OCI-LY3 (cell line): Measurements from ENCODE around the gene TMEM187.
"Not testable (repeated sequence)": the region's sequence is repeated elsewhere in the genome, so short reads cannot be mapped to it uniquely, and the experiment has no call there.

ENCODE experiments used
- H2AFZ ChIP-seq: fragments of 200-600, 300-600 bp; shearing (Covaris generic); 2 replicates; pipeline ENCODE4 v1.6.0; 2014; ENCODE audit warnings: antibody characterized with exemption, low read depth, low read length
- H3K27ac ChIP-seq: fragments of 200-600, 300-600 bp; sonication (generic); 2 replicates; pipeline ENCODE4 v1.5.1; 2014; ENCODE audit warnings: mild to moderate bottlenecking, low read length, moderate library complexity, mixed read lengths
- H3K27me3 ChIP-seq: fragments of 200-600, 300-600 bp; sonication (generic); 2 replicates; pipeline ENCODE4 v1.6.1; 2014; ENCODE audit warnings: low read depth, low read length, mixed read lengths
- H3K36me3 ChIP-seq: fragments of 200-600, 300-600 bp; sonication (generic); replicated peaks from 2 replicates; pipeline ENCODE3; 2014; ENCODE audit warnings: low read depth, low read length, mixed read lengths
- H3K4me1 ChIP-seq: fragments of 300-600, 200-600 bp; sonication (generic); 2 replicates; pipeline ENCODE4 v1.6.1; 2014; ENCODE audit warnings: low read length, mixed read lengths
- H3K4me2 ChIP-seq: fragments of 200-600, 300-600 bp; sonication (generic); 2 replicates; pipeline ENCODE4 v1.6.1; 2014; ENCODE audit warnings: low read length, mixed read lengths
- H3K4me3 ChIP-seq: fragments of 300-600, 200-600 bp; sonication (generic); 2 replicates; pipeline ENCODE4 v1.5.1; 2014; ENCODE audit warnings: antibody characterized with exemption, mild to moderate bottlenecking, low read length, moderate library complexity
- H3K79me2 ChIP-seq: fragments of 300-600, 200-600 bp; shearing (Covaris generic); 2 replicates; pipeline ENCODE4 v1.6.1; 2014; ENCODE audit warnings: mild to moderate bottlenecking, low read length, mixed read lengths
- H3K9ac ChIP-seq: fragments of 300-600, 200-600 bp; shearing (Covaris generic); 2 replicates; pipeline ENCODE4 v1.6.0; 2014; ENCODE audit warnings: mild to moderate bottlenecking, low read length, moderate library complexity
- H3K9me3 ChIP-seq: fragments of 200-600, 300-600 bp; shearing (Covaris generic); 2 replicates; pipeline ENCODE4 v1.6.1; 2014; ENCODE audit warnings: low read length, mixed read lengths; ENCODE audit not compliant: insufficient read depth
- H4K20me1 ChIP-seq: fragments of 200-600, 300-600 bp; sonication (generic); 2 replicates; pipeline ENCODE4 v1.6.1; 2016; ENCODE audit warnings: low read length, mixed read lengths; ENCODE audit not compliant: insufficient read depth
- CTCF ChIP-seq: fragments of 200-600, 300-600 bp; sonication (generic); IDR thresholded peaks from 2 replicates; pipeline ENCODE4 v1.5.1; 2014; ENCODE audit warnings: antibody characterized with exemption, low read length, low read depth
- EZH2phosphoT487 ChIP-seq: fragments of 200-600 bp; shearing (Covaris generic); IDR thresholded peaks from 2 replicates; pipeline ENCODE4 v1.6.1; 2018; ENCODE audit warnings: antibody characterized with exemption, mixed run types, low read depth

The TMEM187 gene

GRCh38 chrX:153991013-153991580 is 18.5 kb downstream of the TMEM187 start:
- H2AFZ ChIP-seq = no peak overlapping the region
- TF ChIP-seq EZH2phosphoT487 (no peak), CTCF (no peak)
- H3K79me2 ChIP-seq = no peaks in the 10 kb centered on the region
- peaks cover 6% of the 10 kb centered on the region for H3K4me1 ChIP-seq
- no peak overlapping the region for H3K9ac ChIP-seq
- no peak overlapping the region for H3K4me3 ChIP-seq
- no peak overlapping the region for H3K27ac ChIP-seq
- H3K36me3 ChIP-seq = no peaks in the 10 kb centered on the region
- H3K27me3 ChIP-seq = no peaks in the 10 kb centered on the region
- no peak overlapping the region for H3K4me2 ChIP-seq
- H4K20me1 ChIP-seq = no peaks in the 10 kb centered on the region
- no peaks in the 10 kb centered on the region for H3K9me3 ChIP-seq

GRCh38 chrX:153992180-153992579 is 19.6 kb downstream of the TMEM187 start:
- Histone ChIP-seq H4K20me1 (no peaks in the 10 kb centered on the region), H3K4me1 (no peaks in the 10 kb centered on the region), H3K27me3 (no peaks in the 10 kb centered on the region), H2AFZ (no peak overlapping the region), H3K9me3 (no peaks in the 10 kb centered on the region), H3K4me2 (no peak overlapping the region), H3K4me3 (no peak overlapping the region), H3K27ac (no peak overlapping the region), H3K79me2 (no peaks in the 10 kb centered on the region), H3K36me3 (no peaks in the 10 kb centered on the region), H3K9ac (no peak overlapping the region)
- TF ChIP-seq CTCF = no peak

- Histone ChIP-seq H3K4me3 (no peak overlapping the region), H3K9me3 (no peaks in the 10 kb centered on the region), H3K36me3 (no peaks in the 10 kb centered on the region), H3K27ac (no peak overlapping the region), H3K9ac (no peak overlapping the region), H3K4me2 (no peak overlapping the region), H3K4me1 (no peaks in the 10 kb centered on the region), H4K20me1 (no peaks in the 10 kb centered on the region), H3K27me3 (no peaks in the 10 kb centered on the region), H2AFZ (no peak overlapping the region), H3K79me2 (no peaks in the 10 kb centered on the region)
- TF ChIP-seq CTCF (no peak), EZH2phosphoT487 (no peak)
Observed at GRCh38 chrX:153993079-153993478, 20.5 kb downstream of the TMEM187 start.

GRCh38 chrX:153993978-153994377 is 21.4 kb downstream of the TMEM187 start:
- no peaks in the 10 kb centered on the region for H3K79me2 ChIP-seq
- no peak overlapping the region for H3K4me3 ChIP-seq
- H2AFZ ChIP-seq = no peak overlapping the region
- H3K27me3 ChIP-seq = no peaks in the 10 kb centered on the region
- TF ChIP-seq EZH2phosphoT487 (no peak), CTCF (no peak)
- no peak overlapping the region for H3K27ac ChIP-seq
- H3K4me1 ChIP-seq = no peaks in the 10 kb centered on the region
- no peak overlapping the region for H3K4me2 ChIP-seq
- H3K9me3 ChIP-seq = no peaks in the 10 kb centered on the region
- H3K36me3 ChIP-seq = no peaks in the 10 kb centered on the region
- no peak overlapping the region for H3K9ac ChIP-seq
- H4K20me1 ChIP-seq = no peaks in the 10 kb centered on the region

DNA sequence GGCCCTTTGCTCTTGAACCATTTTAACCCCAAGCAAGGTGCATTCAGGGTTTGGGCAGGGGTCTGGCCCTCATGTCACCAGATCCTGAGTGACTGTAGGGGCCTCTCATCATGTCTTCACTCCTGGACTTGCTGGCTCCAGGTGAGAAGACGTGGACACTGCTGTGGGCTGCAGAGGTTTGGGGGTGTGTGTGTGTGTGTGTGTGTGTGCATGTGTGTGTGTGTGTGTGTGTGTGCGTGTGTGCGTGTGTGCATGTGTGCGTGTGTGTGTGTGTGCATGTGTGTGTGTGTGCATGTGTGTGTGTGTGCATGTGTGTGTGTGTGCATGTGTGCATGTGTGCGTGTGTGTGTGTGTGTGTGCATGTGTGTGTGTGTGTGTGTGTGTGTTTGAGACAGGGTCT is 21.8 kb downstream of the TMEM187 start:
- H3K27me3 ChIP-seq, H3K4me1 ChIP-seq, H3K9me3 ChIP-seq, H3K36me3 ChIP-seq, H4K20me1 ChIP-seq, H3K9ac ChIP-seq, H3K4me3 ChIP-seq, H2AFZ ChIP-seq, H3K4me2 ChIP-seq, H3K27ac ChIP-seq, H3K79me2 ChIP-seq: not testable (repeated sequence)
